HG03159 (cell line): ENCODE measurements around the gene HRH3.

ENCODE experiments used
- ATAC-seq: cut with Tn5 transposase; IDR thresholded peaks from one replicate; pipeline ENCODE4 v1.9.1; 2021; ENCODE audit warnings: mild to moderate bottlenecking, moderate library complexity; ENCODE audit not compliant: unreplicated experiment

HRH3 gene

DNA sequence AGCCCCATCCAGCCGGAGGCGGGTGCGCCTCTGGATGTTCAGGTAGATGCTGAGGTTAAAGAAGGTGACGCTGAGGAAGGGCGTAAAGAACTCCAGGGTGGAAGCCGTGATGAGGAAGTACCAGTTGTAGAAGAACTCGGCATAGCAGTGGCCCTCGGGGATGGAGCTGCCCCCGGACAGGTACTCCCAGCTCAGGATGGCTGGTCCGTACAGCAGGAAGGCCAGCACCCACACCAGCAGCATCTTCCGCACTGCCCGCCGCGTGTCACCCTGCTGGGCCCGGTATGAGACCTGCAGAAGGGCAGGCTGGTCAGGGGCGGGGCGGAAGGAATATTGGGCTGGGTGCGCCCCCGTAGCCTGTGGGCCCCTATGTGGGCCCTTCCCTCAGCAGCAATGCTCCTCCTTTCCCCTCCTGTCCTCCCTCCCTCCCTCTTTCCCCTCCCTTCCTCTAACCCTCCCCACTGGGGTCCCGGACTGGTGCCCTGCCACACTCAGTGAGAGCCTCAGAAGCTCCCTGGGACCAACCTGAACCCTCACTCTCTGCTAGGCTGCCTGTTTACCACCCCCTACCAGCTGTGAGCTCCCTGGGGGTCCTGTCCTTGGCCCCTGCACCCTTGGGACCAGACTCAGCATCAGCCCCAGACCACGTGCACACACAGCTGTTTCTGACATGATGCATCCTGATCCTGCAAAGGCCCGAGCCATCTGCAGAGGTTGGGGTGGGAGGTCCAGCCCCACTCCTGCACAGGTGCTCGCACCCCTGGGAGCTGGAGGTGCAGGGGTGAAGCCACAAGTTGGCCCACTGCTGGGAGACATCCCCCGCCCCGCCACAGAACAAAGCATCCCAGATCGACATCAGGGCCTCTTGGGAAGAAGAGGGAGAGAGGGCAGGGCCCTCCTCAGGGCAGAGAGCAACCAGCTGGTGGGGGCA, 3.2 kb downstream of the HRH3 start:
- no peak for ATAC-seq

DNA sequence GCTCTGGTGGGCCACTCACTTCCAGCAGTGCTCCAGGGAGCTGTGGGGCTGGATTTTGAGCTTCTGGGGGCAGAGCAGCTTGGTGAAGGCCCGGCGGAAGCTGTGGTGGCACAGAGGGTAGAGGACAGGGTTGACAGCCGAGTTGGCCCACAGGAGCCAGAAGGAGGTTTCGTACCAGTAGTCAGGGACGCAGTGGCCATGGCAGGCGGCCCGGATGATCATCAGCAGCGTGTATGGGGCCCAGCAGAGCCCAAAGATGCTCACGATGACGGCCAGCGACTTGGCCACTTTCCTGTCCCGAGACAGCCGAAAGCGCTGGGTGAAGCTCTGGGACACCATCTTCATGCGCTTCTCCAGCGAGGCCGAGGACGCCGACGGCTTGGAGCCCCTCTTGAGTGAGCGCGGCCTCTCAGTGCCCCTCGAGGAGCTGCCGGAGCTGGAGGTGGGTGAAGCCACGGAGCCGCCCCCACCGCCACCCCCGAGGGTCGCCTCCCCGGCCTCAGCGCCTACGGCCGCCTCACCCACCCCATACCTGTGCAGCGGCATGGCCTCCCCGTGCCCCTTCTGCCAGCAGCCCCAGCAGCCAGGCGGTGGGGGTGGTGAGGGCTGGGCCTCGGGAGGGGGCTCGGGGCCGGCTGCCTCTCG, 4.0 kb downstream of the HRH3 start:
- ATAC-seq = no peak

DNA sequence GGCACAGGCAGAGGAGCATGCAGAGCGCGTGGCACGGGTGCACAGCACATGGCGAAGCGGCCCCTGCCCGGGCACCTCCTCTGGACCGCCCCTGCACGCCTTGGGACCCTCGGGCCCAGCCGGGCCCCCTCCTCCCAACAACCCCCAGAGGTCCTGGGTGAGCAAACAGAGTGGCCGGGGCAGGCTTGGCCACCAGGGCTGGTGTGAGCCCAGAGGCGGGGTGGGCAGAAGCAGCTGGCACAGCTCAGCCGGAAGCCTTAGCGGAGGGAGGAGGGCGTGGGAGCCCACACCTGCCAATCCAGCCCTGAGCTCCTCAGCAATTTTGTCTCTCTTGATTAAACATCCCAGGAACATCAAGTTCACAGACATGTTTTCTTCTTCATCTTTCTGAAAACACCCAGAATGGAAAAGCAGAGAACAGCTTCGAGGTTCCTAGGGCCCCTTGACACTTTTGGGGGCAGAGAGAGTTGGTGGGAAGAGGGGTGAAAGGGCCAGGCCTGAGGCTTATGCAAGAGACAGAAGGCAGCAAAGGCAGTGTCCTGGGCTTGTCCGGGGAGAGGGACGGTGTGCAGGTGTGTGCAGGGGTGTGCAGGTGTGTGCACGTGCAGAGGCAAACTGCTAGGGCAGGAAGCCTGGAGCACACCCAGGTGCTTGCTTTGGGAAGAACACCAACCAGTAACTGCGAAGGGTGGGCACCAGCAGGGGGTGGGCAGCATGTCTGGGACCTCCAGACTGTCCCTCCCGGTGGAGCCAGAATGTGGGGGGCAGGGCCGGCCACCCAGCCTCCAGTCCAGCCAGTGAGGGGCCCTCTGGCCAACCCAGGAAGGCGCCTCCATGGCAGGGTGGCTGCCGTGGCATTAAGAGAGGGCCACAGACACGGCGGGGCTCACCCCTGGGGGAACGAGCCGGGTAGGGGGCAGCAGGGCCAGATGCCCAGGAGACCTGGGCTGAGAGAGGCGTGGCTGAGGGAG, 4.8 kb downstream of the HRH3 start:
- no peak for ATAC-seq

DNA sequence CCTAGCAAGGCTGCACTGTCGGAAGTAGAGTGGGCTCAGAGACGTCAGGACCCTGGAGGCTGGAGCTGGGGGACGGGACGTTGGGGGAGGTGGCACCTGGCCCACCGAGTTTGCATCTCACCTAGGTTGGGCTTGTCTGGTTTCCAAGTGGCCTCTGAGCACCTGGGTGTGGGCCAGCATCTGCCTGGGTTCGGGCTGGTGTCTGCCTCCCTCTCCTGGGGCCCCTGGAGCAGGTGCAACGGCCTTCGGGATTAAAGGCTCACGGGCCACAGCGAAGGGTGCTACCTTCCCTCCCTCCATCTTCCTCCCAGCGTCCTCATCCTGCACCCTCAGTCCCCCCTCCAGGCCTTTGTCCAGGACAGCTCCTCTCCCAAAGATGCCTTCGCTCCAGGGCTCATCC, 6.0 kb downstream of the HRH3 start:
- ATAC-seq = no peak

DNA sequence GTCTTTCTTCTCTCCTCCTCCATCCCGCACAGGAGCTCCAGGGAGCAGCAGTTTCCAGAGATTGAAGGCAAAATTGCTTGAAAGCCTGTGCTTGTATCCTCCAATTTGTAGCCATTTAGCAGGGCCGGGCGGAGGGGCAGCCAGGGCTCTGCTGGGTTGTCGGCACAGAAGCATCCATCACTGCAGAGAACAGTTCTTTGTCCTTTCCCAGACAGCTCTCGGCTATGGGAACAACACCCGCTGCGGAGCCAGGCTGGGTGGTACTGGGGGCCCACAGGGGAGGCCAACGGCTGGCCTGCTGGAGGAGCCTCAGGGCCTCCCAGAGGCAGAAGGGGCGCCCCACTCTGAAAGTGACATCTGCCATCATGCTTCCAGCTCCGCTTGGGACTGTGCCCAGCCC, 7.8 kb downstream of the HRH3 start:
- ATAC-seq = no peak

DNA sequence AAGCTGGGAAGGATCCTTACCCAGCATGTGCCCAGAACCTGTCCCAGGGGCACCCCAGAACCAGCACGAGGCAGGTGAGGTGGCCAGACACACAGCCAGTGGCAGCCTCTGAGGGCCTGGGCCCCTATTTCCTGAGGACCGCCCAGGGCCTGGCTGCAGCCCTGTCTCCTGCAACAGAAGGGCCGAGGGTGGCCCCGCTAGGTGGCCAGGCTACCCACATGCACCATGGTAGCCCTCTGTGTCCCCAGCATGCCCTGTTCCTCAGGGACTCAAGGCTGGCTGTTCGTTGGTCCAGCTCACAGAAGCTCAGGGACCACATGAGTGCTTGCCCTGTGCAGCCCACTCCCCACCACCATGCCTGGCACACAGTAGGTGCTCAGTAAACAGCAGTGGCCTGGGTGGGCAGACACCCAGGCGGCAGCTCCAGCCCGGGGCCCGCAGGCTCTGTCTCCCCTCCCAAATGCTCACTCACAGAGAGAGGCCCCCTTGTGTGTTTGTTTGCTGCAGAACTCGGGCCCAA, 8.2 kb downstream of the HRH3 start:
- ATAC-seq = no peak

DNA sequence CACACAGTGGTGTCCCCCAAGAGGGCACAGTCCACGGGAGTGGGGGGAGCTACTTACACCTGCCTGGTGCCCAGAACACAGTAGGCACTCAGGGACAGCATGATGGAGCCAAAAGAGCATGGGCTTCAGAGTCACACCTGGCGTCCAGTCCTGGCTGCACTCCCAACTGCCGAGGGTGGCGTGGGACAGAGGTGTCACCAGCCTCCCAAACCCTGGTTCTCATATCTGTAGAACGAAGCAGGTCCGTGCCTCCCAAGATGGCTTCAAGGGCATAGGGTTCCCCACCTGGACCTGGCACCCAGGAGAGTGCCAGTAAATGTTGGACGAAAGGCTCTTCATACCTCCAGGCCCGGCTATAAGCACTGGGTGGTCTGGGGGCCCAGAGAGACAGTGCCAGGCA, 8.9 kb downstream of the HRH3 start:
- no peak for ATAC-seq

DNA sequence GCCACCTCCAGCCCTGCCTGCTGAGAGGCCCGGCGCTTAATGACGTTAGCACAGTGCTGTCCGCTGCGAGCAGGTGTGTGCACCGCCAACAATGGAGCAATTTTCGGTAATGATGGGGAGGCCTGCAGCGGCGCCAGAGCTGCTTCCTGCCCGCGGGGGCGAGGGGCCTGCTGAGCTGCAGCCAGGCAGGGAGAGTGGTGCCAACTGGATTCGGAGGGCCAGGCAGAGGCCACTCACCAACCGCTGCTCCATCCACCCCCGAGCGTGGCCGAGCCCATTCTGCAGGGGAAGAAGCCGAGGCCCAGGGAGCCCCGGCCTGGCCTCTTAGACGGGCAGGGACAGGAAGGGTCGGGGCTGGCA, 9.6 kb downstream of the HRH3 start:
- no peak for ATAC-seq

DNA sequence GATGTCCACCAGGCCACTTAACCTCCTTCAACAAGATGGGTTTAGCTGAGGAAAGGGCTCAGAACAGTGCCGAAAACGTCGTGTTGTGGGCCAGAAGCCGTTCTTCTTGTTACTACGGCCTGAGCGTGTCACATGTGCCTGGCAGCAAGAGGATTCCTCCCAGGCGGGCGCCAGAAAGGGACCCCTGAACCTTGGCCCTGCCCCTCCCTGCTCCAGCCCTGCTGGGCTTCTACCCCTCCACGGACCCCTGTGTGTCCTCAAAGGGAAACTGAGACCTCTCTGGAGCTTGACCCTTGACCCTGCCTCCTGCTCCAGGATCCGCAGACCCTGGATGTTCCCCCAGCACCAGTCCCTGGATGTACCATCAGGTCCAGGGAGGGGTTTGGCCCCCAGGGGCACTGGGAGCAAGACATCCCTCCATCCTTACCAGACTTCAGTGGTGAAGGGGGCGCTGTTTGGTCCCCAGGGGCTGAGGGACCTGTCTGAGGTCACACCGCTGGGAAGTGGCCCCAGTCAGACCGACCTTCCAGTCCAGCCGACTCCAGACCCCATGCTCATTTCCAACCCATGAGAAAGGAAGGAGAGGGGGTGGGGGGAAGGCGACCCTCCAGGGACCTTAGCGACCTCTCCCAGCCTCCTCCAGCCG, 10.1 kb downstream of the HRH3 start:
- ATAC-seq = no peak

DNA sequence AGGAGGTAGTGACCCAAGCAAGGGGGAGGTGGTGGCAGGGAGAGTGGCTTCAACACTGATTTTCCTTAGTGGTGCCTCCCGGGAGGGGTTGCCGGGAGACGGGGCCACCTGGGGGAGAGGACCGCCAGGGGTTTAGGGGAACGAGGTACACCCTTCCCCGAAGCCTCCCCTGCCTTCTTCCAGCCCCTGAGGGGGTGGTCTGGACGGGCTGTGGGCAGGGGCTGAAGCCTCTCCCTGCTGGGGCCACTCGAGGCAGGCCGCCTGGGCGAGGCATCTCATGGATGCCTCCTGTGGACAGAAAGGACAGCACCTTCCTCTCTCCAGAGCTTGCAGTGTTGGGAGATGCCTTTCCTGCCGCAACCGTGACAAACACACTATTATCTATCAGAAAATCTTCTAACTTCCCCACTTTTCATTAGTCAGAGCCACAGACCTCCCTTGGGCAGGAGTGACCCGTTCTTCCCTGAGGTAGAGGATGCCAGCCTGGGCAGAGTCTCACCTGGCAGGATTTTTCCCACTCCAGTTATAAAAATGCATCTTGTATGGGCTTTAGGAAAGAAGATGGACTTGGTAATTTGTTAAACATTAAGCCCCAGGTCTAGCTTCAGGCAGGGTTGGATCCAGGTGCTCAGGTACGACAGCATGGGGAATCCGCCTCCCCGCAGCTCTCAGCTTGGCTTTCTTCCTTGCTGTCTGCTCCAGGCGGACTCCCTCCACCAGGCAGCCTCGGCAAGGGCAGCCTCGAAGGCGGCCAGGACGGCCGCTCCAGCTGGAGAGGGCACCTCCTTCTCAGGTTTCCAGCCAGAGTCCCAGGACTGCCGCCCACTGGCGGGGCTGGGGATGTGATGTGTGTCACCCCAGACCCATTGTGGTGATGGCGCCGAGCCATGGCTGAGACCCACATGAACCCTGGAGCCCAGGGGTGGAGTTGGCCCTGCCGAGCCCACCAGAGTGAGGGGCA, 11.0 kb downstream of the HRH3 start:
- ATAC-seq = no peak

DNA sequence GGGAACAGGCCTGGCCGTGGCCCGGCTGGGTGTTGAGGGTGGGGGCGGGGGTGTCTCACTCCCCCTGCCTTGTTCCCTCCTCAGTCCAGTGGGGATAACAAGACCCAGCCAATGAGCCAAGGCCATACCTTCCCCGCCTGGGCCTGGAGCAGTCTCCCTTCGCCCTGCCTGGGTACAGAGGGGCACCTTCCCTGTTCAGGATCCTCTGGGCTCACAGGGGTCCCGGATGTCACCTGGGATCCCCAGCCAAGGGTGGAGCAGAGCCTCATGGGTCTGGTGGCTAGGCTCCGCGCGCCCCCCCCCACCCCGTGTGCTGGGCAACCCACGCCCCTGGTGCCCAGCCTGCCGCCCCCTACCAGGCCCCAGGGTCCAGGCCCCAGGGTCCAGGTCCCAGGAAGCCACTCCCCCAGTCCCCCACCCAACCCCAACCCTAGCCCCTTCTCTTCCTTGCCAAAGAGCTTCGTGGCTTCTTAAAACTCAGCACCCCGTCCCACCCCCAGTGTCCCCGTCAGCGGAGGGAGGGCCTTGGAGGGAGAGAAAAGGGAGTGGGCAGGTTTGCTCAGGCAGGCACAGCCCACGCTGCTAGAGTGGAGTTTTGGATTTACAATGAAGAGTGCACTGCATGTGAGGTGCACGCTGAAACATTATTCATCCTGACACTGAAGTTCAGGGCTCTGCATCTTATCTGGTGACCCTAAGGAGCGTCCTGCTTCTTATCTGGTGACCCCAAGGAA, 11.8 kb downstream of the HRH3 start:
- ATAC-seq = no peak

DNA sequence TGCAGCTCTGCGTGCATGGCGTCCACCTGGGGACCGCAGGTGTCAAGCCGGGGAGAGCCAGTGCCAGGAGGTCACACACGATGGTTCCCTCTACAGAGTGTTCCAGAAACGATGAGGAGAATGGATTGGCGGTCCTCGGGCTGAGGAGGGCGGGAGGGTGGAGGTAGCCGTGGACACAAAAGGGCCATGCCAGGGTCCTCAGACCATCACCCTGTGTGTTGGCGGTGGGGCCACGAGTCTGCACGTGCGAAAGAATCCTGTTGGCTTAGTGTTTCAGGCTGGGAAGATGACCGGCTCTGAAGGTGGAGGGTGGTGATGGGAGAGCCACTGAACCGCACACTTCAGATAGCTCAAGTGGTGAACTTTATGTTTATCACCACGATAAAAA, 13.7 kb downstream of the HRH3 start:
- ATAC-seq = no peak

DNA sequence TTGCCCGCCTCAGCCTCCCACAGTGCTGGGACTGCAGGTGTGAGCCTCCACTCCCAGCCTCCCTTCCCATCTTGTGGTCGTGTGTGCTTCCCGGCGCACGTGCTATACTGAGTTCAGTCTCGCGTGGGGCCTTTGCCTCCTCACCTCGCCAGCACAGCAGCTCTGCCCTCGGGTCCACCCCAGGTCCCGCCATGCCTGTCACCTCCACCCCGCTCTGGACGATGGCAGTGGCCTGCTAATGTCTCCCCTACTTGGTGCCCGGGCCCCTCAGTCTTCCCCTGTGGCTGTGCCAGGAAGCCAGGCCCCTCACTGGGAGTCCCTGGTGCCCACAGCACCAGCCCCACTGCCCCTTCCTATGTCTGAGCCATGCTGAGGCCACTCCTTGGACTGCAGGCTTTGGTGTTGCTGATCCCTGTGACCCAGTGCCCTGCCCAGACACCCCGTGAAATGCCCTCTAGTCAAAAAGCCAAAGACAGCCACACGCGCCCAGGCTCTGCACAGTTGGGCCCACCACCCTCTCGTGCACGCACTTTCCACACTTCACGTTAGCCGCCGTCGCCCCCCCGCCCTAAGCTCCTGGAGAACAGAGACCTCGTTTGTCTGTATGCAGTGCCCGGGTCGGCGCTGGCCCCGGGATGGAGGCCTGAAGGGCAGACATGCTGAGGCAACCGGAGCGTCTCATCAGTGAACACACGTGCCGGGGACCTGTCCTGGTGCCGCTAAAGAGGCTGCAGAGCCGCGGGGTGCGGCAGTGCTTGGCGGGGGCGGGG, 14.3 kb downstream of the HRH3 start:
- no peak for ATAC-seq

DNA sequence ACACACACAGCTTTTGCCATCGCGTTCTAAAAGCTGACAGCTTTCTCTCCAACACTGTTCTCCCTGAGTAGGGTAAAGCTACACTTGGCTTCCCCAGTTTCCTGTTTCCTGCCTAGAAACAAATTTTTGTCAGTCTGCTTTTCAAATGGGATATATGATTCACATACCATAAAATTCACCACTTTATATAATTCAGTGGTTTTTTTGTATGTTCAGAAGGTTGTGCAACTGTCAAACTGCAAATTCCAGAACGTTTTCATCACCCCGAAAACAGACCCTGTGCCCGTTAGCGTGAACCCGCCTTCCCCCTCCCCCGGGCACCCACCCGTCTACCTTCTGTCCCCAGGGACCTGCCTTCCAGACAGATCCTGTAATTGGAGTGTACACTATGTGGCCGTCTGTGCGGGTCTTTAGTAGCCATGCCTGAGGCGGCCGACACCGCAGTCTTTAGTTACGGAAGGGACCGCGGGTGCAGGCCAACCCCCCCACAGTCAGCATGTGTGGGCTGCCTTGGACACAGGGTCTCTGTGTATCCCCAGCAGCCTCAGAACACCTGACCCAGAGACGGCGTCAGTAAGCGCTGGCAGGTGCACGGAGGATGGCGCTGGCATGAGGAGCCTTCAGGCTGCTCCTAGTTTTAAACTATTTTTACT, 16.6 kb downstream of the HRH3 start:
- ATAC-seq = no peak

DNA sequence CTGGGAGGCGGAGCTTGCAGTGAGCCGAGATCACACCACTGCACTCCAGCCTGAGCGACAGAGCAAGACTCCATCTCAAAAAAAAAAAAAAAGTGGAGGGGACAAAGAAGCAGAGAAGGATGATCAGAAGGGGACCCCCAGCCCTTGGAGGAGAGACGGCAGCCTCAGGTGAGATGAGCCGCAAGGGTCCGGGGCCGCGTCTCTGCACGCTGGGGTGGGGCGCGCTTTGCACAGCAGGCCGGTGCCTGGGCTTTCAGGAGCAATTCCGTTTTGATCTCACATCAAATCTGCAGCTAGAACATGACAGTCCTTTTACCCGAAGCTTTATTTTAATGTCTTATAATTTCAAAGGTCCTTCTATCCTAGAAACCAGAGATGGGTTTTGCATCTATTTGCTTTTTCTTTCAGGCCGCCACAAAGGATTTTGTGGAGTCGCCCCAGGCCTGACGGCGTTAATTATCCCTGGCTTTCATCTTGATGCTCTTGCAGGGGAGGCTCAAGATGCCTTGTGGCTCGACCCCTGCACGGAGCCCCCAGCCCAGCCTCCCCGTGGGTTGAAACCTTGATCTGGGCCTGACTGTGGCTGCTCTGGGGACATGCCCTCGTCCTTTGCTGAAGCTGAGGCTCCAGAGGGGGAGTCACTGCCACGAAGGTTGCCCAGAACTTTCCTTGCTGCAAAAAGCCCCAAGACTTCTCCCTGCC, 17.3 kb downstream of the HRH3 start:
- ATAC-seq = no peak

DNA sequence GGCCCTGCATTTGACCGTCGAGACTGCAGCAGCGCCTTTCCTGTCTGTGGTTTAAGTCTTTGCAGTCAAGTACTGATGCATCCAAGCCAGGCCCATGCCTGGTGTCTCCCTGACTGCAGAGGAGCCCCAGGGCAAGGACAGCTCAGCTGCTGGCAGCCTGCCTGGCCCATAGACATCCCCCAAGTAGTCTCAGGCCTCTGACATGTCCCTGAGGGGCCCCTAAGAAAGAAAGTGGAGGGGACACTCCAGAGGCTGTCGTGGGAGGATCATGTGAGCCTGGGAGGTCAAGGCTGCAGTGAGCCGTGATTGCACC, 18.0 kb downstream of the HRH3 start:
- ATAC-seq = no peak
